ENCODE data around the gene DNAJC4.

Gene DNAJC4

GRCh38 chr11:64208796-64209562 is 21.4 kb upstream of the DNAJC4 start:
- peaks cover 21% of the 10 kb centered on the region for H3K36me3 ChIP-seq (ENCODE audit: control insufficient read depth, insufficient read depth, low read length)
- H3K27ac ChIP-seq (ENCODE audit: low read length): no peak overlapping the region
- no peak for DNase-seq (ENCODE audit: low read depth, low spot score)
- no peaks in the 10 kb centered on the region for H3K9me3 ChIP-seq (ENCODE audit: control insufficient read depth, insufficient read depth, low read length)
- no peaks in the 10 kb centered on the region for H3K27me3 ChIP-seq (ENCODE audit: control insufficient read depth, insufficient read depth, low read length)
- WGBS (ENCODE audit: insufficient coverage, insufficient read length): no CpG with 5 or more reads among the region's 18 CpGs
- H3K4me1 ChIP-seq (ENCODE audit: control insufficient read depth, insufficient read depth, low read length): peaks cover 2% of the 10 kb centered on the region; the same call in 1 of the 2 replicates
- no peak overlapping the region for H3K4me3 ChIP-seq (ENCODE audit: low read length)

DNA sequence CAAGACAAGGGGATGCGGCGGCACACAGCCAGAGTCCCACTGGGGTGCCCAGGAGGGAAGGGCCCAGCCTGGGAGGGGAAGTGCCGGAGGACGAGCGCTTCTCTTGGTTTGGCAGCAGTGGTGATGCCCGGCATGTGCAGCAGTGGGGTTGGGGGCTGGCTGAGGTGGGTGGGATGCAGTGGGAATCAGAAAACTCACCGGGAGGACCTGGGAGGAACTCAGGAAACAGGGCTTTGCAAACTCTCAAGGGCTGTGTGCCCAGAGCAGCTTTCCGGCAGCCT is 20.8 kb upstream of the DNAJC4 start:
- peaks cover 18% of the 10 kb centered on the region for H3K36me3 ChIP-seq (ENCODE audit: control insufficient read depth, insufficient read depth, low read length)
- no peak overlapping the region for H3K27ac ChIP-seq (ENCODE audit: low read length)
- no CpG with 5 or more reads among the region's 8 CpGs for WGBS (ENCODE audit: insufficient coverage, insufficient read length)
- no peaks in the 10 kb centered on the region for H3K27me3 ChIP-seq (ENCODE audit: control insufficient read depth, insufficient read depth, low read length)
- H3K9me3 ChIP-seq (ENCODE audit: control insufficient read depth, insufficient read depth, low read length): no peaks in the 10 kb centered on the region
- H3K4me1 ChIP-seq (ENCODE audit: control insufficient read depth, insufficient read depth, low read length): peaks cover 2% of the 10 kb centered on the region; the same call in 1 of the 2 replicates
- no peak for DNase-seq (ENCODE audit: low read depth, low spot score)
- H3K4me3 ChIP-seq (ENCODE audit: low read length): no peak overlapping the region

- WGBS (ENCODE audit: insufficient coverage, insufficient read length): no CpG with 5 or more reads among the region's 24 CpGs
- no peaks in the 10 kb centered on the region for H3K27me3 ChIP-seq (ENCODE audit: control insufficient read depth, insufficient read depth, low read length)
- H3K9me3 ChIP-seq (ENCODE audit: control insufficient read depth, insufficient read depth, low read length): no peaks in the 10 kb centered on the region
- H3K4me3 ChIP-seq (ENCODE audit: low read length): no peak overlapping the region
- DNase-seq (ENCODE audit: low read depth, low spot score): no peak
- H3K27ac ChIP-seq (ENCODE audit: low read length): no peak overlapping the region
- peaks cover 2% of the 10 kb centered on the region; the same call in 1 of the 2 replicates for H3K4me1 ChIP-seq (ENCODE audit: control insufficient read depth, insufficient read depth, low read length)
- H3K36me3 ChIP-seq (ENCODE audit: control insufficient read depth, insufficient read depth, low read length): peaks cover 16% of the 10 kb centered on the region
Measured at GRCh38 chr11:64210301-64211020, 19.9 kb upstream of the DNAJC4 start.

GRCh38 chr11:64211181-64211872 is 19.0 kb upstream of the DNAJC4 start:
- no peak for DNase-seq (ENCODE audit: low read depth, low spot score)

GRCh38 chr11:64216879-64217278 is 13.5 kb upstream of the DNAJC4 start:
- Histone ChIP-seq H3K4me3 (ENCODE audit: low read length) (no peak overlapping the region), H3K9me3 (ENCODE audit: control insufficient read depth, insufficient read depth, low read length) (no peaks in the 10 kb centered on the region), H3K36me3 (ENCODE audit: control insufficient read depth, insufficient read depth, low read length) (peaks cover 16% of the 10 kb centered on the region; the same call in 1 of the 2 replicates), H3K27ac (ENCODE audit: low read length) (no peak overlapping the region), H3K4me1 (ENCODE audit: control insufficient read depth, insufficient read depth, low read length) (no peaks in the 10 kb centered on the region; the same call in 1 of the 2 replicates), H3K27me3 (ENCODE audit: control insufficient read depth, insufficient read depth, low read length) (no peaks in the 10 kb centered on the region)
- no peak for DNase-seq (ENCODE audit: low read depth, low spot score)
- WGBS (ENCODE audit: insufficient coverage, insufficient read length): no CpG with 5 or more reads among the region's 6 CpGs

More at GRCh38 chr11:64211181-64211872, 19.0 kb upstream of the DNAJC4 start:
- Histone ChIP-seq H3K27me3 (ENCODE audit: control insufficient read depth, insufficient read depth, low read length) (no peaks in the 10 kb centered on the region), H3K36me3 (ENCODE audit: control insufficient read depth, insufficient read depth, low read length) (peaks cover 9% of the 10 kb centered on the region), H3K9me3 (ENCODE audit: control insufficient read depth, insufficient read depth, low read length) (no peaks in the 10 kb centered on the region), H3K27ac (ENCODE audit: low read length) (no peak overlapping the region), H3K4me1 (ENCODE audit: control insufficient read depth, insufficient read depth, low read length) (peaks cover 2% of the 10 kb centered on the region; the same call in 1 of the 2 replicates), H3K4me3 (ENCODE audit: low read length) (no peak overlapping the region)
- no CpG with 5 or more reads among the region's 30 CpGs for WGBS (ENCODE audit: insufficient coverage, insufficient read length)

GRCh38 chr11:64218628-64219353 is 11.6 kb upstream of the DNAJC4 start:
- DNase-seq (ENCODE audit: low read depth, low spot score): no peak
- no peaks in the 10 kb centered on the region for H3K9me3 ChIP-seq (ENCODE audit: control insufficient read depth, insufficient read depth, low read length)
- H3K27me3 ChIP-seq (ENCODE audit: control insufficient read depth, insufficient read depth, low read length): no peaks in the 10 kb centered on the region
- no peak overlapping the region for H3K27ac ChIP-seq (ENCODE audit: low read length)
- H3K4me3 ChIP-seq (ENCODE audit: low read length): no peak overlapping the region
- H3K36me3 ChIP-seq (ENCODE audit: control insufficient read depth, insufficient read depth, low read length): peaks cover 16% of the 10 kb centered on the region; the same call in 1 of the 2 replicates
- H3K4me1 ChIP-seq (ENCODE audit: control insufficient read depth, insufficient read depth, low read length): no peaks in the 10 kb centered on the region; the same call in 1 of the 2 replicates
- WGBS (ENCODE audit: insufficient coverage, insufficient read length): no CpG with 5 or more reads among the region's 11 CpGs

- no peak for DNase-seq (ENCODE audit: low read depth, low spot score)
- no peak overlapping the region for H3K27ac ChIP-seq (ENCODE audit: low read length)
- peaks cover 16% of the 10 kb centered on the region; the same call in 1 of the 2 replicates for H3K36me3 ChIP-seq (ENCODE audit: control insufficient read depth, insufficient read depth, low read length)
- H3K27me3 ChIP-seq (ENCODE audit: control insufficient read depth, insufficient read depth, low read length): no peaks in the 10 kb centered on the region
- H3K4me3 ChIP-seq (ENCODE audit: low read length): no peak overlapping the region
- no peaks in the 10 kb centered on the region for H3K9me3 ChIP-seq (ENCODE audit: control insufficient read depth, insufficient read depth, low read length)
- WGBS (ENCODE audit: insufficient coverage, insufficient read length): no CpG with 5 or more reads among the region's 7 CpGs
- H3K4me1 ChIP-seq (ENCODE audit: control insufficient read depth, insufficient read depth, low read length): no peaks in the 10 kb centered on the region; the same call in 1 of the 2 replicates
Measured at GRCh38 chr11:64219354-64219684, 11.0 kb upstream of the DNAJC4 start.

- Histone ChIP-seq H3K9me3 (ENCODE audit: control insufficient read depth, insufficient read depth, low read length) (no peaks in the 10 kb centered on the region), H3K27me3 (ENCODE audit: control insufficient read depth, insufficient read depth, low read length) (no peaks in the 10 kb centered on the region), H3K36me3 (ENCODE audit: control insufficient read depth, insufficient read depth, low read length) (peaks cover 16% of the 10 kb centered on the region; the same call in 1 of the 2 replicates), H3K27ac (ENCODE audit: low read length) (no peak overlapping the region), H3K4me1 (ENCODE audit: control insufficient read depth, insufficient read depth, low read length) (no peaks in the 10 kb centered on the region; the same call in 1 of the 2 replicates), H3K4me3 (ENCODE audit: low read length) (no peak overlapping the region)
- no peak for DNase-seq (ENCODE audit: low read depth, low spot score)
- WGBS (ENCODE audit: insufficient coverage, insufficient read length): no CpG with 5 or more reads among the region's 10 CpGs
Measured at GRCh38 chr11:64219755-64220154, 10.6 kb upstream of the DNAJC4 start.

GRCh38 chr11:64220271-64220670 is 10.1 kb upstream of the DNAJC4 start:
- Histone ChIP-seq H3K27ac (ENCODE audit: low read length) (no peak overlapping the region), H3K4me3 (ENCODE audit: low read length) (no peak overlapping the region), H3K36me3 (ENCODE audit: control insufficient read depth, insufficient read depth, low read length) (peaks cover 16% of the 10 kb centered on the region; the same call in 1 of the 2 replicates), H3K9me3 (ENCODE audit: control insufficient read depth, insufficient read depth, low read length) (no peaks in the 10 kb centered on the region), H3K27me3 (ENCODE audit: control insufficient read depth, insufficient read depth, low read length) (no peaks in the 10 kb centered on the region), H3K4me1 (ENCODE audit: control insufficient read depth, insufficient read depth, low read length) (peaks cover 2% of the 10 kb centered on the region; the same call in 1 of the 2 replicates)
- no peak for DNase-seq (ENCODE audit: low read depth, low spot score)
- WGBS (ENCODE audit: insufficient coverage, insufficient read length): no CpG with 5 or more reads among the region's 17 CpGs

DNA sequence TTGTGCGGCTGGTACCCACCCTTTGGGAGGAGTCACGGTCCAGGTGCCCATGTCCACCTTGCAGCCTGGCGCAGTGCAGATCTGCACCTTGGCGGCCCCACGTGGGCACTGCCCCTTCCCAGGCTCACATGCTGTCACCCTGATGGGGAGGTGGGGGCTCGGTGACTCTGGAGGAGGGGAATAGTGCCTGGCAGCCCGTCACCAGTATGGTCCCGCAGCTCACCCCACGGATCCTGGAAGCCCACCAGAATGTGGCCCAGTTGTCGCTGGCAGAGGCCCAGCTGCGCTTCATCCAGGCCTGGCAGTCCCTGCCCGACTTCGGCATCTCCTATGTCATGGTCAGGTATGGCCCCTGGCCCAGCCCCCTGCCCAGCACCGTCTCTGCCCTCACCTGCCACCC is 9.6 kb upstream of the DNAJC4 start:
- peaks cover 2% of the 10 kb centered on the region; the same call in 1 of the 2 replicates for H3K4me1 ChIP-seq (ENCODE audit: control insufficient read depth, insufficient read depth, low read length)
- no peaks in the 10 kb centered on the region for H3K9me3 ChIP-seq (ENCODE audit: control insufficient read depth, insufficient read depth, low read length)
- DNase-seq (ENCODE audit: low read depth, low spot score): no peak
- no peak overlapping the region for H3K4me3 ChIP-seq (ENCODE audit: low read length)
- peaks cover 16% of the 10 kb centered on the region; the same call in 1 of the 2 replicates for H3K36me3 ChIP-seq (ENCODE audit: control insufficient read depth, insufficient read depth, low read length)
- H3K27ac ChIP-seq (ENCODE audit: low read length): no peak overlapping the region
- WGBS (ENCODE audit: insufficient coverage, insufficient read length): no CpG with 5 or more reads among the region's 14 CpGs
- H3K27me3 ChIP-seq (ENCODE audit: control insufficient read depth, insufficient read depth, low read length): no peaks in the 10 kb centered on the region
